ENCODE results near the gene GALR3. TPM values are rescaled to one million over a fixed set of nuclear protein-coding genes. Genes with fewer than 3 reads are reported as not detected.

Gene GALR3
- total and polyA plus RNA-seq, 2 of the 4 experiments (the other 2 are of a cell fraction): not detected

DNA sequence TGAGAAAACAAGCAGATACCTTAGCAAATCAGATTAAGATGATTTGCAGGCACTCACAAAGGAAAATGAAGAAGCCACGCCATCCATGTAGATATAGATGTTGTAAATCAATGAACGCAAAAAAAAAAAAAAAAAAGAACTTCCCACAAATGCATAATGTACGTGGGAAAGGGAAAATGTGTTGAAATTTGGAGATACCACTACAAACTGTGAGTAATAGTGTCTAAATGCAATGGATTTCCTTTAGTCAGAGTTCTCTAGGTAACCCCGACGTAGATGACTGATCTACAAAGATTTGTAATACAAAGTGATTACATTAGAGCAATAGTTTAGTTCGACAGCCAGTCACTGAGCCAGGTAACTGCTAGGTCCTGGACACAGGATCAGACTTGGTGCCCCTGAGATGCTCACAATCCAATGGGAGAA lies 21.7 kb downstream of the GALR3 start:
- ATAC-seq (ENCODE audit: low read depth) (no peak), DNase-seq (no peak)
- dilution Hi-C loops (cut with HindIII; ENCODE audit: low sequenced_read_pairs, unreplicated experiment) (no loop called here), in situ Hi-C loops (cut with MboI; ENCODE audit: low sequenced_read_pairs) (no loop called here), intact Hi-C loops (cut with micrococcal nuclease) (loop anchor here (5.0 kb wide), 1 partner anchor 38 kb away; the partner anchor contains the start of gene GCAT)
- POLR2A ChIA-PET (ENCODE audit: unreplicated experiment): interaction anchor here (0.6 kb wide), 1 partner anchor 53 kb away, joined by 3 read pairs; no protein-coding TSS in a partner anchor
- Histone ChIP-seq H3K4ac (ENCODE audit: low read depth, low read length) (no peak overlapping the region), H4K91ac (ENCODE audit: insufficient read depth, low read depth, low read length) (no peak overlapping the region), H3K9me3 (ENCODE audit: control insufficient read depth, insufficient read depth, low read length) (no peaks in the 10 kb centered on the region), H3K27ac (ENCODE audit: insufficient read depth, low read length) (no peak overlapping the region), H3K36me3 (ENCODE audit: control insufficient read depth, insufficient read depth, low read length) (no peaks in the 10 kb centered on the region; the same call in 1 of the 2 replicates), H4K5ac (ENCODE audit: low read depth, low read length) (no peak overlapping the region), H2AFZ (replicated peaks; ENCODE audit: low read length, poor library complexity) (no peak overlapping the region), H3K18ac (ENCODE audit: low read depth, low read length) (no peak overlapping the region), H3K27me3 (ENCODE audit: control insufficient read depth, insufficient read depth, low read length) (no peaks in the 10 kb centered on the region), H2BK15ac (ENCODE audit: low read depth, low read length) (no peak overlapping the region), H2BK5ac (ENCODE audit: low read depth, low read length, poor library complexity, severe bottlenecking) (no peak overlapping the region), H3K14ac (replicated peaks; ENCODE audit: low read depth, low read length) (no peak overlapping the region), H3K4me2 (ENCODE audit: low read depth, low read length) (no peak overlapping the region), H2BK20ac (ENCODE audit: low read depth, low read length) (no peak overlapping the region), H3K23ac (ENCODE audit: low read depth, low read length) (no peak overlapping the region), H3K56ac (ENCODE audit: extremely low read depth, insufficient read depth, low read length) (no peak overlapping the region), H3K9ac (ENCODE audit: low read depth, low read length) (no peak overlapping the region), H2AK5ac (ENCODE audit: low read depth, low read length) (no peak overlapping the region; the same call in 1 of the 2 replicates), H3K9me1 (ENCODE audit: insufficient read depth, low read length) (peaks cover 4% of the 10 kb centered on the region; the same call in 1 of the 2 replicates), H3K4me3 (ENCODE audit: insufficient read depth, low read depth, low read length) (peak overlapping the region; percentile 40), H3K4me1 (ENCODE audit: control insufficient read depth, insufficient read depth, low read length) (peaks cover 1% of the 10 kb centered on the region; the same call in 1 of the 2 replicates), H2AK9ac (replicated peaks; ENCODE audit: low read depth, low read length, poor library complexity) (no peak overlapping the region), H4K8ac (ENCODE audit: low read depth in 2 of 2, low read length in 2 of 2) (peak overlapping the region; percentile 14 to 70; a peak in 1 of 4 replicates), H2BK120ac (ENCODE audit: low read depth, low read length) (no peak overlapping the region), H3K79me1 (ENCODE audit: low read depth in 1 of 2, low read length in 2 of 2) (peaks cover 27 to 53% of the 10 kb centered on the region in 2 experiments), H4K20me1 (ENCODE audit: insufficient read depth, low read length) (peaks cover 9% of the 10 kb centered on the region)
- WGBS, 2 experiments (ENCODE audit: extremely low coverage in 2 of 2, insufficient read length in 1 of 2): 100% methylated on average over 2 of the region's 6 CpGs; no CpG with 5 or more reads in 1 of the 2 experiments
- CTCF ChIA-PET: no interaction called here
- no TSS peak for BruUV-seq (replicated peaks)
- TF ChIP-seq SMC3 (IDR thresholded peaks at IDR 0.05; ENCODE audit: low read depth, low read length): no peak
- peak; percentile 5 for TF ChIP-seq RCOR1 (IDR thresholded peaks at IDR 0.05; ENCODE audit: insufficient replicate concordance, low read length)

Data from IMR-90 (cell line).